H7 (cell line): ENCODE measurements around the gene KCNN1. TPM values are rescaled to one million over a fixed set of nuclear protein-coding genes. Genes with fewer than 3 reads are reported as not detected.
"Not testable (repeated sequence)": the region's sequence is repeated elsewhere in the genome, so short reads cannot be mapped to it uniquely, and the experiment has no call there.

ENCODE experiments used
- DNase-seq: peaks from one replicate; pipeline ENCODE4 v3.0.0; 2012
- H3K27me3 ChIP-seq: 2 replicates; pipeline ENCODE4 v1.6.0; 2011; ENCODE audit warnings: mild to moderate bottlenecking, low read length; ENCODE audit not compliant: control insufficient read depth, insufficient read depth
- H3K36me3 ChIP-seq: replicated peaks from 2 replicates; pipeline ENCODE4 v1.5.1; 2011; ENCODE audit warnings: low read length; ENCODE audit not compliant: control insufficient read depth, insufficient read depth
- H3K4me3 ChIP-seq: 2 replicates; pipeline ENCODE4 v1.5.1; 2011; ENCODE audit warnings: low read depth, mild to moderate bottlenecking, control low read depth, low read length, moderate library complexity; ENCODE audit not compliant: insufficient read depth
- total RNA-seq: library from RNA; depleted of rRNA; stranded (reverse); fragments of >200 nt; shearing (Covaris generic); gene quantifications from 2 replicates; pipeline ENCODE4 v1.2.3, GENCODE V29; 2014

KCNN1 gene
- total RNA-seq, 1 experiment from 2014 or later, result 7.4 TPM

GRCh38 chr19:17998827-17999150, 31.9 kb downstream of the KCNN1 start:
- Histone ChIP-seq H3K36me3 (no peaks in the 10 kb centered on the region), H3K4me3 (no peak overlapping the region), H3K27me3 (peaks cover 29% of the 10 kb centered on the region)
- DNase-seq, result peak; percentile 64

DNA sequence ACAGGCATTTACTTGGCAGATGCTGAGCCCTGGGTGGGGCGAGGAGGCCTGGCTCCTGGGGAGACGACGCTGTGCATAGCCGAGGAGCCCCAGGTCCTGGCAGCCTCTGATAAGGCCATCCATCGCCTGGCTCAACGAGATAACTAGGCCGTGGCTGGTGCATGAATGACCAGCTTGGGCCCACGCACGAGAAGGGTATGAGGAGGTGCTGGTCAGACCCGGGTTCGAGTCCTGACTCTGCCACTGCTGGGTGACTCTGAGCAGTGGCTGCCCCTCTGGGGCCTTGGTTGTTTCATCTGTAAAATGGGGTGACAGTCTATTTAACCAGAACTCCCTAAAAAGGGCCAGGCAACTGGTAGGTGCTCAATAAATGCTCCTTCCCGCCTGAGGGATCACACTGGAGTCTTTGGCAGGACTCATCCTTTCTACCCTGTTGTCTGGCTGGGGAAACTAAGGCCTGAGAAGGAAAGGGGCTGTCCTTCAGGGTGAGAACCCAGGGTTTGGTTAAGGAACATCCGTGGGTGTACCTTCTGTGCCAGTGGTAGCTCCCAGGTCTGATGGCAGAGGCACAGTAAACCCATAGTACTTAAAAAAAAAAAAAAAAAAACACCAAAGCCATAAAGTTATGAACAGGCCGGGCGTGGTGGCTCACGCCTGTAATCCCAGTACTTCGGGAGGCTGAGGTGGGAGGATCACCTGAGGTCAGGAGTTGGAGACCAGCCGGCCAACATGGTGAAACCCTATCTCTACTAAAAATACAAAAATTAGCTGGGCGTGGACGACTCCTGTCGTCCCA, 33.0 kb downstream of the KCNN1 start:
- H3K4me3 ChIP-seq, result no peak overlapping the region
- no peaks in the 10 kb centered on the region for H3K36me3 ChIP-seq
- peaks cover 29% of the 10 kb centered on the region for H3K27me3 ChIP-seq
- DNase-seq, result peak; percentile 30

- DNase-seq, result peak; percentile 77
- Histone ChIP-seq H3K27me3 (peaks cover 29% of the 10 kb centered on the region), H3K4me3 (peak overlapping the region; percentile 60), H3K36me3 (no peaks in the 10 kb centered on the region)
These were observed 33.6 kb downstream of the KCNN1 start for GRCh38 chr19:18000480-18000914.

GRCh38 chr19:18000915-18001776, 34.2 kb downstream of the KCNN1 start:
- H3K27me3 ChIP-seq, result peaks cover 29% of the 10 kb centered on the region
- DNase-seq, result peak; percentile 95
- peak overlapping the region; percentile 60 for H3K4me3 ChIP-seq
- H3K36me3 ChIP-seq, result no peaks in the 10 kb centered on the region

GRCh38 chr19:18001777-18002345, 35.0 kb downstream of the KCNN1 start:
- Histone ChIP-seq H3K4me3 (peak overlapping the region; percentile 60), H3K27me3 (peaks cover 29% of the 10 kb centered on the region), H3K36me3 (no peaks in the 10 kb centered on the region)
- peak; percentile 54 for DNase-seq

DNA sequence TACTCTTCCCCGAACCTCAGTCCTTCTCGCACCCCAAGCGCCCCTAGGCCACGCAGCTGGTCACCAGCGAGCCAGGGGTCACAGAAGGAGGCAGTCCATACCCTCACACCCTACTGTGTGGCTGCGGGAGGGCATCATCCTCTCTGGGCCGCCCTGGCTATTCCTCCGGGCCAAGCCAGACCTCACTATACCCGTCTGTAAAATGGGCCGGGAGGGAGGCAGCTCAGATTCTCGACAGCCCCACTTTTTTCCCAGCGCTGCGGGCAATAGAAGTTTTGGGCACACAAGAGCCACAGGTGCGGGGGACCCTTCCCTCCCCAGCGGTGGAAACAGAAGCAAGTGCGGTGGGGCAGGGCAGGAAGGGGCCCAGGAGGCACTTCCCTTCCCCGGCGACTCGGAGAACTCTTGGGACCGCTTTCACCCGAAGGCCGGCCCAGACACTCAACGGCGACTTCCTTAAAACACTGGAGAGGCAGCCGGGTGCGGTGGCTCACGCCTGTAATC, 35.5 kb downstream of the KCNN1 start:
- DNase-seq, result peak; percentile 46
- no peaks in the 10 kb centered on the region for H3K36me3 ChIP-seq
- no peak overlapping the region for H3K4me3 ChIP-seq
- H3K27me3 ChIP-seq, result peaks cover 29% of the 10 kb centered on the region

- not testable (repeated sequence) for H3K36me3 ChIP-seq, DNase-seq, H3K4me3 ChIP-seq
- H3K27me3 ChIP-seq, result peaks cover 16% of the 10 kb centered on the region
These were observed 38.8 kb downstream of the KCNN1 start for GRCh38 chr19:18005750-18006149.

GRCh38 chr19:18007044-18007916, 40.4 kb downstream of the KCNN1 start:
- peak overlapping the region; percentile 47 for H3K4me3 ChIP-seq
- DNase-seq, result peak; percentile 96
- H3K36me3 ChIP-seq, result no peaks in the 10 kb centered on the region
- H3K27me3 ChIP-seq, result peaks cover 2% of the 10 kb centered on the region

DNA sequence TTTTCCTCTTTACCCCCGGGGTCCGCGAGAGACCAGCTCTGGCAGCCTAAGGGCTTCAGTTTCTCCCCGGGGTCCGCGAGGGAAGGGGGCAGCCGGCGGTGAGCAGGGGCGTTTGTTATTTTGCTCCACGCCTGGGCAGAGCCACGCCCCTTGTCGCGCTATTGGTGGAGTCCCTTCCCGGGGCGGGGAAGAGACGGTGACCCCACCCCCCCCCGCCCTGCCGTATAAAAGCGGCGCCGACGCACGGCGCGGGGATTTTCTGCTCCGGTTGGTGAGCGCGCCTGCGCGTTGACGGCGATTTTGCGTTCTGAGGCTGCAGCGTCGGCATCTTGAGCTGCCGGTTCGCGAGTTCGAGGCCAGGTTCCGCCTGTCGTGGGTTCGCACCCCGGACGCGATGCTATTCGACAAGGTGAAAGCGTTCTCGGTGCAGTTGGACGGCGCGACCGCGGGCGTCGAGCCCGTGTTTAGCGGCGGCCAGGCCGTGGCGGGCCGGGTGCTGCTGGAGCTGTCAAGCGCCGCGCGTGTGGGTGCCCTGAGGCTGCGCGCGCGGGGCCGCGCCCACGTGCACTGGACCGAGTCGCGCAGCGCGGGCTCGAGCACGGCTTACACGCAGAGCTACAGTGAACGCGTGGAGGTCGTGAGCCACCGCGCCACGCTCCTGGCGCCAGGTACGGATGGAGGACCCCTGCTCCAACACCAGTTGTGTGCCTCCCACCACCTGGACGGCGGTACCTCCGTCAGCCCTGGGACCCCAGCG, 41.2 kb downstream of the KCNN1 start, which contains the start of gene ARRDC2:
Gene ARRDC2, plus strand, starts transcription at position 254 of the 757 bp plus-strand sequence. Its CDS starts 141 bp downstream, at position 395.
- H3K4me3 ChIP-seq, result peak within 1 kb of the TSS; percentile 48
- peak; percentile 100 for DNase-seq
- no peaks in the 10 kb centered on the region for H3K36me3 ChIP-seq
- no peaks in the 10 kb centered on the region; the same call in 1 of the 2 replicates for H3K27me3 ChIP-seq

DNA sequence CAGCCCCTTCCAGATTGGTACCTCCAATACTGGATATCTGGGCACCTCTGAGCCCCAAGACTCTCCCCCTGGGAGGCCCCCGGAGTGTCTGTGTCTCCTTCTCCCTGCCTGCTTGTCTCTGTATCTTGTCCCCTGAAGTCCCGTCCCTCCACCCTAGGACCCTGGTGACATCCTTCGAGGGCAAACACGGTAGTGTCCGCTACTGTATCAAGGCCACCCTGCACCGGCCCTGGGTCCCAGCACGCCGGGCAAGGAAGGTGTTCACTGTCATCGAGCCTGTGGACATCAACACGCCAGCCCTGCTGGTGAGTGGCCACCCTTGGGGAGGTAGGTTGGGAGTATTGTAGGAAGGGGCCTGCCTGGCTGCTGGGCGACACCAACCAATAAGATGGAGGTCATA, 41.9 kb downstream of the KCNN1 start:
- H3K4me3 ChIP-seq, result no peak overlapping the region
- DNase-seq, result peak; percentile 35

DNA sequence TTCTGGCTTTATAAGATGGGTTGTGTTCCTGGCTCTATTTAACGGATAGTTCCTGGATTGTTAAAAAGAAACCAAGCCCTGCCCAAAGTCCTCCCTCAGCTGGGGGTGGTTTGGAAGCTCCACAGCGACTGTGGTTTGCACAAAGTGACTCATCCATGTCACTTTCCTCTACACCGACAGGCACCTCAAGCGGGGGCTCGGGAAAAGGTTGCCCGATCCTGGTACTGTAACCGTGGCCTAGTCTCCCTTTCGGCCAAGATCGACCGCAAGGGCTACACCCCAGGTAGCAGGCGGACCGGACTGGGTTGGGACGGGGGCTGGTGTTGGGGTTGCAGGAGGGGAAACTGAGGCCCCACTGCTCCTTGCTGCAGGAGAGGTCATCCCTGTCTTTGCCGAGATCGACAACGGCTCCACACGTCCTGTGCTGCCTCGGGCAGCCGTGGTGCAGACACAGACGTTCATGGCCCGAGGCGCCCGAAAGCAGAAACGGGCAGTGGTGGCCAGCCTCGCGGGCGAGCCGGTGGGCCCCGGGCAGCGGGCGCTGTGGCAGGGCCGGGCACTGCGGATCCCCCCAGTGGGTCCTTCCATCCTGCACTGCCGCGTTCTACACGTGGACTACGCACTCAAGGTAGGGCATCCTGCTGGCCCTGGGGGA, 42.6 kb downstream of the KCNN1 start:
- Histone ChIP-seq H3K4me3 (no peak overlapping the region), H3K36me3 (no peaks in the 10 kb centered on the region; the same call in 1 of the 2 replicates), H3K27me3 (no peaks in the 10 kb centered on the region; the same call in 1 of the 2 replicates)
- DNase-seq, result no peak

More for the DNA sequence above, 41.9 kb downstream of the KCNN1 start:
- no peaks in the 10 kb centered on the region; the same call in 1 of the 2 replicates for H3K27me3 ChIP-seq
- no peaks in the 10 kb centered on the region; the same call in 1 of the 2 replicates for H3K36me3 ChIP-seq

- Histone ChIP-seq H3K27me3 (no peaks in the 10 kb centered on the region; the same call in 1 of the 2 replicates), H3K36me3 (no peaks in the 10 kb centered on the region; the same call in 1 of the 2 replicates), H3K4me3 (no peak overlapping the region)
- no peak for DNase-seq
These were observed 43.2 kb downstream of the KCNN1 start for GRCh38 chr19:18010149-18010548.
